Activated CD4-positive, alpha-beta memory T cell treated with anti-CD3 and anti-CD28 coated beads, Interleukin-2, amount 10 ng/mL, durations not matched to agents 7 days and 5 days (primary cell): Measurements from ENCODE around the gene PTCD2. TPM values are rescaled to one million over a fixed set of nuclear protein-coding genes. Genes with fewer than 3 reads are reported as not detected.
"Not testable (repeated sequence)": the region's sequence is repeated elsewhere in the genome, so short reads cannot be mapped to it uniquely, and the experiment has no call there.

Experiments
- CTCF ChIA-PET: fragments of 350-600 bp; sonication (Branson Sonifier 250); formaldehyde crosslinking; loops from one replicate; lab custom pipeline; 2021; ENCODE audit warnings: antibody characterized with exemption, inconsistent platforms; lab: Charles Lee
- POLR2A ChIA-PET: fragments of 350-600 bp; sonication (Branson Sonifier 250); formaldehyde crosslinking; loops from one replicate; lab custom pipeline; 2021; ENCODE audit warnings: antibody characterized with exemption; lab: Charles Lee
- DNase-seq: peaks from one replicate; pipeline ENCODE4 v3.0.0-alpha.2; 2020
- H3K27ac Mint-ChIP-seq: one replicate; pipeline ENCODE4 v1.8.0; 2021; ENCODE audit warnings: mild to moderate bottlenecking, mixed read lengths
- H3K27me3 Mint-ChIP-seq: one replicate; pipeline ENCODE4 v1.8.0; 2021; ENCODE audit warnings: mixed read lengths
- H3K36me3 Mint-ChIP-seq: one replicate; pipeline ENCODE4 v1.8.0; 2021; ENCODE audit warnings: low read depth, mixed read lengths
- H3K4me1 Mint-ChIP-seq: one replicate; pipeline ENCODE4 v1.8.0; 2021; ENCODE audit warnings: mixed read lengths
- H3K4me3 Mint-ChIP-seq: one replicate; pipeline ENCODE4 v1.8.0; 2021; ENCODE audit warnings: mild to moderate bottlenecking, mixed read lengths
- H3K9me3 Mint-ChIP-seq: one replicate; pipeline ENCODE4 v1.8.0; 2021; ENCODE audit warnings: mixed read lengths
- total RNA-seq, 2 experiments: library from RNA; stranded (reverse); gene quantifications; one replicate each; pipeline ENCODE4 v1.2.3, GENCODE V29; 2021

The PTCD2 gene
- total RNA-seq, 2 experiments from 2014 or later: 7.5 to 8.4 TPM

- DNase-seq: no peak
- Mint-ChIP-seq H3K27ac (no peak overlapping the region), H3K4me3 (no peak overlapping the region), H3K36me3 (peaks cover 16% of the 10 kb centered on the region), H3K27me3 (no peaks in the 10 kb centered on the region), H3K9me3 (no peaks in the 10 kb centered on the region), H3K4me1 (peaks cover 25% of the 10 kb centered on the region)
- ChIA-PET POLR2A (no interaction called here), CTCF (no interaction called here)
Measured at GRCh38 chr5:72301557-72301956, 18.6 kb upstream of the PTCD2 start.

GRCh38 chr5:72302171-72302570 lies 18.0 kb upstream of the PTCD2 start:
- POLR2A ChIA-PET: no interaction called here
- DNase-seq: no peak
- H3K4me1 Mint-ChIP-seq: peaks cover 30% of the 10 kb centered on the region
- H3K36me3 Mint-ChIP-seq: peaks cover 16% of the 10 kb centered on the region
- H3K9me3 Mint-ChIP-seq: no peaks in the 10 kb centered on the region
- H3K27me3 Mint-ChIP-seq: no peaks in the 10 kb centered on the region
- no peak overlapping the region for H3K27ac Mint-ChIP-seq
- CTCF ChIA-PET: no interaction called here
- no peak overlapping the region for H3K4me3 Mint-ChIP-seq

- DNase-seq: no peak
- ChIA-PET CTCF (interaction anchor here (0.6 to 1.7 kb wide), 3 partner anchors 9 to 537 kb away, joined by 3 to 4 read pairs (median 3); no protein-coding TSS in a partner anchor), POLR2A (interaction anchor here (0.6 to 1.9 kb wide), 2 partner anchors 15 kb away, joined by 3 to 4 read pairs; partner anchors contain the start of genes MRPS27 and PTCD2)
- H3K36me3 Mint-ChIP-seq: peaks cover 19% of the 10 kb centered on the region
- H3K4me3 Mint-ChIP-seq: no peak overlapping the region
- H3K9me3 Mint-ChIP-seq: no peaks in the 10 kb centered on the region
- peaks cover 32% of the 10 kb centered on the region for H3K4me1 Mint-ChIP-seq
- no peaks in the 10 kb centered on the region for H3K27me3 Mint-ChIP-seq
- H3K27ac Mint-ChIP-seq: no peak overlapping the region
Measured at GRCh38 chr5:72305194-72306142, 14.7 kb upstream of the PTCD2 start.

- DNase-seq: no peak
- POLR2A ChIA-PET: interaction anchor here (0.6 to 5.7 kb wide), 11 partner anchors 8 to 852 kb away, joined by 3 to 123 read pairs (median 4); partner anchors contain the start of genes BDP1, MCCC2, MRPS27 and PTCD2
- H3K9me3 Mint-ChIP-seq: no peaks in the 10 kb centered on the region
- H3K36me3 Mint-ChIP-seq: peaks cover 26% of the 10 kb centered on the region
- H3K27me3 Mint-ChIP-seq: no peaks in the 10 kb centered on the region
- CTCF ChIA-PET: interaction anchor here (1.3 to 2.5 kb wide), 6 partner anchors 9 to 170 kb away, joined by 4 to 38 read pairs (median 8); partner anchors contain the start of genes MRPS27 and PTCD2
- H3K4me3 Mint-ChIP-seq: peak overlapping the region; percentile 81
- peak overlapping the region; percentile 91 for H3K27ac Mint-ChIP-seq
- H3K4me1 Mint-ChIP-seq: peaks cover 30% of the 10 kb centered on the region
Measured at GRCh38 chr5:72307573-72307967, 12.6 kb upstream of the PTCD2 start.

GRCh38 chr5:72307968-72308852 lies 12.0 kb upstream of the PTCD2 start:
- Mint-ChIP-seq H3K27ac (peak overlapping the region; percentile 91), H3K4me3 (peak overlapping the region; percentile 81), H3K36me3 (peaks cover 28% of the 10 kb centered on the region), H3K27me3 (no peaks in the 10 kb centered on the region), H3K4me1 (peaks cover 30% of the 10 kb centered on the region), H3K9me3 (no peaks in the 10 kb centered on the region)
- POLR2A ChIA-PET: interaction anchor here (0.5 to 5.7 kb wide), 15 partner anchors 9 to 853 kb away, joined by 3 to 123 read pairs (median 4); partner anchors contain the start of genes BDP1, MCCC2, MRPS27 and PTCD2
- peak; percentile 96 for DNase-seq
- CTCF ChIA-PET: interaction anchor here (0.8 to 2.5 kb wide), 7 partner anchors 10 to 295 kb away, joined by 3 to 38 read pairs (median 7); partner anchors contain the start of genes MRPS27 and PTCD2

GRCh38 chr5:72308853-72309191 lies 11.4 kb upstream of the PTCD2 start:
- H3K27me3 Mint-ChIP-seq: no peaks in the 10 kb centered on the region
- peak overlapping the region; percentile 81 for H3K4me3 Mint-ChIP-seq
- no peak for DNase-seq
- peak overlapping the region; percentile 91 for H3K27ac Mint-ChIP-seq
- ChIA-PET CTCF (interaction anchor here (0.7 to 2.5 kb wide), 8 partner anchors 10 to 295 kb away, joined by 3 to 38 read pairs (median 6); partner anchors contain the start of genes MRPS27 and PTCD2), POLR2A (interaction anchor here (0.5 to 5.7 kb wide), 10 partner anchors 9 to 540 kb away, joined by 3 to 123 read pairs (median 4); partner anchors contain the start of genes MRPS27 and PTCD2)
- H3K36me3 Mint-ChIP-seq: peaks cover 28% of the 10 kb centered on the region
- peaks cover 31% of the 10 kb centered on the region for H3K4me1 Mint-ChIP-seq
- no peaks in the 10 kb centered on the region for H3K9me3 Mint-ChIP-seq

GRCh38 chr5:72313141-72313540 lies 7.0 kb upstream of the PTCD2 start:
- no peaks in the 10 kb centered on the region for H3K9me3 Mint-ChIP-seq
- no peak overlapping the region for H3K27ac Mint-ChIP-seq
- peaks cover 30% of the 10 kb centered on the region for H3K4me1 Mint-ChIP-seq
- H3K27me3 Mint-ChIP-seq: no peaks in the 10 kb centered on the region
- CTCF ChIA-PET: no interaction called here
- H3K36me3 Mint-ChIP-seq: peaks cover 33% of the 10 kb centered on the region
- H3K4me3 Mint-ChIP-seq: no peak overlapping the region
- POLR2A ChIA-PET: no interaction called here
- no peak for DNase-seq

- no peak overlapping the region for H3K4me3 Mint-ChIP-seq
- ChIA-PET CTCF (interaction anchor here (2.1 kb wide), 1 partner anchor 10 kb away, joined by 4 read pairs; no protein-coding TSS in a partner anchor), POLR2A (no interaction called here)
- no peak for DNase-seq
- H3K36me3 Mint-ChIP-seq: peaks cover 29% of the 10 kb centered on the region
- H3K4me1 Mint-ChIP-seq: peaks cover 31% of the 10 kb centered on the region
- no peaks in the 10 kb centered on the region for H3K9me3 Mint-ChIP-seq
- H3K27ac Mint-ChIP-seq: no peak overlapping the region
- H3K27me3 Mint-ChIP-seq: no peaks in the 10 kb centered on the region
Measured at GRCh38 chr5:72314571-72315172, 5.5 kb upstream of the PTCD2 start.

GRCh38 chr5:72319435-72319975 lies 668 bp upstream of the PTCD2 start:
- Mint-ChIP-seq H3K4me3 (peak overlapping the region; percentile 94), H3K4me1 (peaks cover 54% of the 10 kb centered on the region), H3K36me3 (peaks cover 18% of the 10 kb centered on the region), H3K27ac (peak overlapping the region; percentile 76)
- peak; percentile 32 for DNase-seq
- POLR2A ChIA-PET: interaction anchor here (0.8 to 8.2 kb wide), 6 partner anchors 9 to 530 kb away, joined by 3 to 123 read pairs (median 4); no protein-coding TSS in a partner anchor
- H3K9me3 Mint-ChIP-seq, H3K27me3 Mint-ChIP-seq: not testable (repeated sequence)
- CTCF ChIA-PET: interaction anchor here (0.7 to 4.4 kb wide), 3 partner anchors 11 to 16 kb away, joined by 3 to 38 read pairs (median 3); no protein-coding TSS in a partner anchor

GRCh38 chr5:72324189-72324825 lies 4.1 kb downstream of the PTCD2 start:
- POLR2A ChIA-PET: no interaction called here
- Mint-ChIP-seq H3K27me3 (no peaks in the 10 kb centered on the region), H3K4me1 (peaks cover 27% of the 10 kb centered on the region), H3K9me3 (no peaks in the 10 kb centered on the region), H3K27ac (no peak overlapping the region), H3K4me3 (no peak overlapping the region), H3K36me3 (peaks cover 37% of the 10 kb centered on the region)
- DNase-seq: no peak
- CTCF ChIA-PET: no interaction called here

- Mint-ChIP-seq H3K36me3 (peaks cover 47% of the 10 kb centered on the region), H3K27me3 (no peaks in the 10 kb centered on the region), H3K27ac (no peak overlapping the region), H3K9me3 (no peaks in the 10 kb centered on the region), H3K4me3 (no peak overlapping the region), H3K4me1 (peaks cover 21% of the 10 kb centered on the region)
- ChIA-PET CTCF (no interaction called here), POLR2A (no interaction called here)
- DNase-seq: no peak
Measured at GRCh38 chr5:72325566-72326305, 5.6 kb downstream of the PTCD2 start.
